Measurements from ENCODE around the gene SGIP1.

DNA sequence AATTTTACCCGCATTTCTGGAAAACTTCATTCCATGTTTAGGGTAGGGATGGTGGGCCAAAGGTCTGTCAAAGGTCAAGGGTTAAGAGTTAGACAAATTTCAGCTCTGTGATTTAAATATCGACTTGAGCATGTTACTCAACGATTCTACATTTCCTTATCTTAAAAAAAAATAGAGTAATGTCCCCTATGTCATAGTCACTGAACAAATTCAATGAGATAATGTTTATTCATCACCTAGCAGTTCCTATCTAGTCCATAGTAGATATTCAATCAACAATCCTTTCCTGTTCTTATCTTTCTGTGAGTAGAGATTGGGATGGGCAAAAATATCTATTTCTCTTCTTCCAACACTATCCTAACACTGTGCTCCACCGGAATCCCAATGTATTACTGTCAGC, 217.2 kb downstream of the SGIP1 start:
- TF ChIP-seq, protein P1, sequence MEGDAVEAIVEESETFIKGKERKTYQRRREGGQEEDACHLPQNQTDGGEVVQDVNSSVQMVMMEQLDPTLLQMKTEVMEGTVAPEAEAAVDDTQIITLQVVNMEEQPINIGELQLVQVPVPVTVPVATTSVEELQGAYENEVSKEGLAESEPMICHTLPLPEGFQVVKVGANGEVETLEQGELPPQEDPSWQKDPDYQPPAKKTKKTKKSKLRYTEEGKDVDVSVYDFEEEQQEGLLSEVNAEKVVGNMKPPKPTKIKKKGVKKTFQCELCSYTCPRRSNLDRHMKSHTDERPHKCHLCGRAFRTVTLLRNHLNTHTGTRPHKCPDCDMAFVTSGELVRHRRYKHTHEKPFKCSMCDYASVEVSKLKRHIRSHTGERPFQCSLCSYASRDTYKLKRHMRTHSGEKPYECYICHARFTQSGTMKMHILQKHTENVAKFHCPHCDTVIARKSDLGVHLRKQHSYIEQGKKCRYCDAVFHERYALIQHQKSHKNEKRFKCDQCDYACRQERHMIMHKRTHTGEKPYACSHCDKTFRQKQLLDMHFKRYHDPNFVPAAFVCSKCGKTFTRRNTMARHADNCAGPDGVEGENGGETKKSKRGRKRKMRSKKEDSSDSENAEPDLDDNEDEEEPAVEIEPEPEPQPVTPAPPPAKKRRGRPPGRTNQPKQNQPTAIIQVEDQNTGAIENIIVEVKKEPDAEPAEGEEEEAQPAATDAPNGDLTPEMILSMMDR (conservative IDR thresholded peaks at IDR 0.05; ENCODE audit: low read depth, low read length), result no peak
- TF ChIP-seq EZH2 (IDR thresholded peaks at IDR 0.05; ENCODE audit: low read length, unreplicated experiment), result no peak

All from PC-3 (cell line).